Heart left ventricle (tissue), 13 donors: ENCODE results near the gene WDR62.

Experiments used
- CTCF ChIP-seq, 12 donors: fragments of 200-600 bp; sonication (generic) in 4 of 12; IDR thresholded peaks; one replicate each; pipeline versions ENCODE4 v1.5.0 to v1.8.0; 2018 to 2022; ENCODE audit warnings: antibody characterized with exemption in 12 of 12, mild to moderate bottlenecking in 5 of 12
- POLR2A ChIP-seq, 2 donors: fragments of 450-650 bp; IDR thresholded peaks; one replicate each; pipeline ENCODE4 v1.6.1; 2017; ENCODE audit warnings: antibody characterized with exemption in 2 of 2, mild to moderate bottlenecking in 2 of 2, moderate library complexity in 2 of 2
- donor health status: ischemic (EF 13 %, LVEDD 7.1; RV severe dilation, severe dysfunction).
- donor health status: DM: no; HTN: yes; CAD: no.
- donor health status: DM: no; HTN: no; CAD: no.
- donor health status: ischemic (EF 25% LVEDD 6.9; RV normal size, moderate dysfunction).
- donor health status: ischemic (EF 25% LVEDD 5.7; RV mildly dilated, moderate dysfunction).
- donor health status: ischemic (EF 35%, LVEDD 5.7; RV mildly dilated, moderate dysfunction).
- donor health status: nonischemic (EF 11% LVEDD 7.7; RV severe dilation, severe dysfunction).
- donor health status: DM: yes; HTN: yes; CAD: no.
- donor health status: PGD.
- donor health status: ischemic (EF 29% LVEDD 5.4; RV normal size, mild dysfunction).
- donor health status: nonischemic (EF 23%, LVEDD 6.1; RV moderate dilation, normal function).

- TF ChIP-seq CTCF (IDR thresholded peaks at IDR 0.05) (no peak), POLR2A (IDR thresholded peaks at IDR 0.05) (no peak)
Observed at GRCh38 chr19:36023432-36023831, 31.3 kb upstream of the WDR62 start.
